ENCODE data around the gene COL23A1. TPM values are rescaled to one million over a fixed set of nuclear protein-coding genes. Genes with fewer than 3 reads are reported as not detected.
"Not testable (repeated sequence)": the region's sequence is repeated elsewhere in the genome, so short reads cannot be mapped to it uniquely, and the experiment has no call there.

Gene COL23A1
- total RNA-seq, 1 experiment from 2014 or later, result 0.08 TPM

DNA sequence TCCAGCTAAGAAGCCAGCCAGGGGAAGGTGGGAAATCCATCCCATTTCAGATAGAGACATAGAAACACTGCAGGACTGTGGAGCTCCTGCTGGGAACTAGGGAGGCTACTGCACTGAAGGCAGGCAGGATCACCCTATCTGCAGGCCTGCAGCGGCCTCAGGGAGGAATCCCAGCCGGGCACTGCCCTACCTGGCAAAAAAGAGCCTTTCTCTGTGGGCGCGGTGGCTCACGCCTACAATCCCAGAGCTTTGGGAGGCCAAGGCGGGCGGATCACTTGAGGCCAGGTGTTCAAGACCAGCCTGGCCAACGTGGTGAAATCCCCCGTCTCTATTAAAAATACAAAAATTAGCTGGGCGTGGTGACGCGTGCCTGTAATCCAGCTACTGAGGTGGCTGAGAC is 286.2 kb downstream of the COL23A1 start:
- DNase-seq (ENCODE audit: low spot score), result no peak

DNA sequence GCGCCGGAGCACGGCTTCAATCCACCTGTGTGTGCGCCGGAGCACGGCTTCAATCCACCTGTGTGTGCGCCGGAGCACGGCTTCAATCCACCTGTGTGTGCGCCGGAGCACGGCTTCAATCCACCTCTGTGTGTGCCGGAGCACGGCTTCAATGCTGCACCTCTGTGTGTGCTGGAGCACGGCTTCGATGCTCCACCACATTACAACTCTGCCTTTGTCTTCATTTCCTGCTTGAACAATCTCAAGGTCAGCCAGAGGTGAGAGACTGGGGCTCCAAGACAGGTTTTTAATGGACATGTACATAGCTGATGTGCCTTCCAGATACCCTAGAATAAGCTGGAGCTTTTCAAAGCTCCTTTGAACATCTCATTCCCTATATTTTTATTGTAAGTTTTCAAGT is 287.9 kb downstream of the COL23A1 start:
- not testable (repeated sequence) for DNase-seq (ENCODE audit: low spot score)

DNA sequence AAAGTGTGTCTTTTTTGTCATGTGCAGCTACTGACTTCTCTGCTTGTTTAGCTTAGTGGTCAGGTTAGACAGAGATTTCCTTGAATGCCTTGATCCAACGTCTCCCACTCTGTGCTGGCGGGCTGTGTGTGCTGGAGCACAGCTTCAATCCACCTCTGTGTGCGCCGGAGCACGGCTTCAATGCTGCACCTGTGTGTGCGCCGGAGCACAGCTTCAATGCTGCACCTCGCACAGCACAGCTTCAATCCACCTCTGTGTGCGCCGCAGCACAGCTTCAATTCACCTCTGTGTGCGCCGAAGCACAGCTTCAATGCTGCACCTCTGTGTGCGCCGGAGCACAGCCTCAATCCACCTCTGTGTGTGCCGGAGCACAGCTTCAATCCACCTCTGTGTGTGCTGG is 288.6 kb downstream of the COL23A1 start:
- DNase-seq (ENCODE audit: low spot score), result no peak

DNA sequence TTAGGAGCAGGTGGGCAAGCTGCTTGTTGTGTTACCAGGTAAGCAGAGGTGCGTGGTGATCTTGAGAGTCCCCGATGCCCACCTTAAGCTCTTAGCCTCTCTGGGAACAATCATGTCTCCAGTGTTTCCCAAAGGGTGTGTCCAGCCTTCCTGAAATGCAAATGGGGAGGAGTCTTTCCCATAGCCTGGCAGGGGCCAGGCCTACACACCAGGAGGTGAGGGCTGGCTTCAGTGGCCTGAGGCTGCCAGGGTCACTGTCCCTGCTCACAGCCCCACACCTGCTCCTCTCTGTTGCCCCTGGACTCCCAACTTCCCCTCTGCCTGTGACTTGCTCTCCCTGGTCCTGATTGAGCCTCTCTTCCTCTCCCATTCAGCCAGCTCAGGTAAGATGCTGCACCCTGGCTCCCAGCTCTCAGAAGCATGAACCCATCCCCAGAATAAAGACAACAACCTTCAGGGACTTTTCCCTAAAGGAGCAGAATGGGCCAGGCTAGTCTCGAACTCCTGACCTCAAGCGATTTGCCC is 291.8 kb downstream of the COL23A1 start:
- no peak for DNase-seq (ENCODE audit: low spot score)

DNA sequence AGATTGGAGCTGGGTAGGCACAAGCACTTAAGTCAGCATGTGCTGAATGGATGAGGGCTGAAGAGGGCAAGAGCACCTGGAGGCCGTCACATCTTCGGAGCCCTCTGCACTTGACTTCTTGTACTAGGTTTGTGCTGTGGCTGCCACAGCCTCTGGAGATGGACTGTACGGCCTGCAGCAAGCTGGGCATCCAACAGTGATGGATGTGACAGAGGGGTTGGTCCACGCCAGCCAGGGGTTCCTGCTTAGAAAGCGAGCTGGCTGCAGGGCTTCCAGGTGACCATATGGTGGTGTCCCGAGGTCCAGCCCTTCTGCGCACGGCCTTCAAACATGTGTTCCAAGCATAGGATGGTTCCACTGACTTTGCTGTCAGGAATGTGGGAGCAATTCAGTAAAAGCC is 292.4 kb downstream of the COL23A1 start:
- DNase-seq (ENCODE audit: low spot score), result no peak

DNA sequence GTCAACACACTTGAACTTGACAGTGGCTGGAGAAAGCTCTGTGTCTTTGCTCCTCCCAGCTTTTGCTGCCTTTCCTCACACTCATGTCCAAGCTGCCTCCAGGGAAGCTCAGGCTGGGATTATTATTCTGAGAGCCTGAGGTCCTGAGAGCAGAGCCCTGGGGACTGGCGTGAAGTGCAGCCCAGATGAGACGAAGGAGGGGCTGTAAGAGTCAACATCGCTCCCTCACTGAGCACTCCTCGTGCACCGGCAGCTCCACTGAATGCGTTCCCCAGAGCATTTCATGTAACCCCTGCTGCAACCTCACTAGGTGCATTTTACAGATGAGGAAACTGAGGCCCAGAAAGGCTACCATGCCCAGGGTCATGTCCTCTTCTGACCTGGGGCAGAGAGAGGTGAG is 294.1 kb downstream of the COL23A1 start:
- no peak for DNase-seq (ENCODE audit: low spot score)

DNA sequence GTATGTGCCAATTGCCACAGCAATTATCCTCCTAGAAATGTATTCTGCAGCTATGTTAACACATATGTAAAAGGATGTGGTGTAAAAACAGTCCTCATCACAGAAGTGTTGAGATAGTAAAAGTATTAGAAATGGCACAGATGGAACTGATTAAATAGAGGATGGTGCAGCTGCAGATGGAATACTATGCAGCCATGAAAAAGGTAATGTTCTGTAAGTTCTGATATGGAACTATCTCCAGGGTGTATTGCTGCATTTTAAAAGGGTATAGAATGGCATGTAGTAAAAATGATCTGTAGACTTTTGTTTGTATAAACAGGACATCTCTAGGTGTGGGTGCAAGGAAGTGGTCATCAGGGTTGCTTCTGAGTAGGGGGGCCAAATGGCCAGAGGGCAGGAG is 294.6 kb downstream of the COL23A1 start:
- no peak for DNase-seq (ENCODE audit: low spot score)

DNA sequence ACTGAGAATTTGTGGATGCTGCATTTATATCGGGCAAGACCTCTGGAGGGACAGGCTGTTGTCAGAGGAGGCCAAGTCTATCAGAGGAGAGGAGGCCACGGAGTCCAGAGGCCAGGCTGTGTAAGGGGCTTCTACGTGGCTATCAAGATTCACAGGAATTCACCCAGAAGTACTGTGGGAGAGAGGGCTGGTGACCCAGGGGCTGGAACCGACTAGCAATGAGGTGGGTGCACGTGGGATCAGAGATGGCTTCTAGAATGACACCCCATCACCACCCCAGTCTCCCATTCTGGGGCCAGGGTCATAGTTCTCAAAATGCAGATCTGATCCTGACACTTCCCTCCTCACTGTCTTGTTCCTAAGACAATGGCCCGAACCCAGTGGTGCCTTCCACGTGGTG is 296.4 kb downstream of the COL23A1 start:
- no peak for DNase-seq (ENCODE audit: low spot score)

DNA sequence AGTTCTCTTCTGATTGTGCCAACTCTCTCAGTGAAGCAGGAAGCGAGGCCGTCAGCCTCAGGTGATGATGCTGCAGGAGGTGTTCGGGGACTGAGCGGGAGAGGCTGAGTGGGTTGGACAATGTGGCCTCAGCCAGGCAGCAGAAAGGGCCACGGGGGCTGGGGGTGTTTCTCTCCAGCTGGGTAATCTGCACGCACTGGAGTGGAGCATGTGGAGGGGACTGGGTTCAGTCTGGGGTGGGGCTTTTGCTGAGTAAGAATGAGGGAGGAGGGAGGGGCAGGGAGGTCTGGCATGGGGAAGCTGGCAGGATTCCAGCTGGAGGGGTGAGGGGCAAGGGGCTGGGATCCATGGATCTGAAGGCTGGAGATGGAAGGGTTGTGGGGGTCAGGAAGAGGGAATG is 296.8 kb downstream of the COL23A1 start:
- DNase-seq (ENCODE audit: low spot score), result no peak

DNA sequence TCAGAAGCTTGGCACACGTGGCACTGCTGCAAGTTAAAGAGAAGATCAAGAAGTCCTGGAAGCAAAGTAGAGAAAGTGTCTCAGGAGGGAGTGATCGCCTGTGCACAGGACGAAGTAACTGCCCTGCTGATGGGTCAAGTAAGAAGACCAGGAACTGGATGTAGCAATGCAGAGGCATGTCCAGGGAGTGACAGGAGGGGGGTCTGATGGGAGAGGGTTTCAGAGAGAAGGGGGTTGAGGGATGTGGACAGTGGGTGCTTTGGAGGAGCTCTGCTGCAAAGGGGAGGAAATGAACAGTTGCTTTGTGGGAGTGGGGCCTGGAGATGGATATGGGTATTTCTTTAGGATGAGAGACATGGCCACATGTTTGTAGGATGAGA is 297.4 kb downstream of the COL23A1 start:
- no peak for DNase-seq (ENCODE audit: low spot score)

DNA sequence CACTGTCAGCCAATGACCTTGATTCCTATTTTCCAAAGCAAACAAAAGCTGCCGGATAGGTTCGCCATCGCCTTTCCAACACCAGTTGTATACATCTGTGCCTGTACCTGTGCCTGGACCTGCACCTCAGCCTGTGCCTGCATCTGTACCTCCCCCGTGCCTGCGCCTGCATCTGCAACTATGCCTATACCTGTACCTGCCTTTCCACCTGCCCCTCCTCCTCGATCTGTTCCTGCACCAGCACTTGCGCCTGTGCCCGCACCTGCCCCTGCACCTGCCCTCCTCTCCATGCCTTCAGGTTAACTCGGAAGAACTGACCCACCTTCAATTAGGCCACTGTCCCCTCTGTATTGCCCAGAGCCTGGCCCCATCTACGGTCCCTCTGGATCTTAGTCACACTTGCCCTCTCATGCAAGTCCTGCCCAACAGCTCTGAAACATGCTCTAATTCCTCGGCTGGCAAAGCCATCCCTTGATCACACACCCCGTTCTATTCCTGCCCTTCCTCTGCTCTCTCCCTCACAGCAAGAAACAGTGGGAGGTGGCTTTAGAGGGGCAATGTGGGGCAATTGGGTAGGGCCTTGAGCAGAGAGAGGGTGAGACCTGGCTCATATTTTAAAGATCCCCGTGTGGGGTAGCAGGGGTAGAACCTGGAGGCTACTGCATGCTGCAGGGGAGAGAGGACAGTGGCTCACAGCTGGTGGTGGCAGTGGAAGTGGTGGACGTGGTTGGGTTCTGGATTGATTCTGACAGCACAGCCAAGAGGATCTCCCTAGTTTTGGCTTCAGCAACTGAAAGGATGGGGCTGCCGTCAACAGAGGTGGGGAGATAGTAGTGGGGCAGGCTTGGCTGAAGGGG is 298.0 kb downstream of the COL23A1 start:
- DNase-seq (ENCODE audit: low spot score), result no peak

DNA sequence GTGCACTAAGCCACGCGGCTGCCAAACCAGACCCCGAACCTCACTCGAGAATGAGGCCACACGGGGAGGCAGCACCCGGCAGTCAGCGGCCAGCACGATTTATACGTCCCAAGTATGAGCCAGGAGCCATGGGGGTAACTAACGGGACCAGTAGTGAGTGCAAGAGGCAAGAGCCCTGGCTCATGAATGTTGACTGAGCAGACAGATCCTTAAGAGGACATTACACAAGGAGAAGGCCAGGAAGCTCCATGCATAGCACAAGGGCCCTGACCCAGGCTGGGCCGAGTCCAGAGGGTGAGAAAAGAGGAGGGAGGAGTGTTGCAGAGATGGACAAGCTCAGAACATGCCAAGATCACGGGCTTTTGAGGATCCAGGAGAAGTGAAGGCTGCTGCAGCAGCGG is 299.0 kb downstream of the COL23A1 start:
- no peak for DNase-seq (ENCODE audit: low spot score)

DNA sequence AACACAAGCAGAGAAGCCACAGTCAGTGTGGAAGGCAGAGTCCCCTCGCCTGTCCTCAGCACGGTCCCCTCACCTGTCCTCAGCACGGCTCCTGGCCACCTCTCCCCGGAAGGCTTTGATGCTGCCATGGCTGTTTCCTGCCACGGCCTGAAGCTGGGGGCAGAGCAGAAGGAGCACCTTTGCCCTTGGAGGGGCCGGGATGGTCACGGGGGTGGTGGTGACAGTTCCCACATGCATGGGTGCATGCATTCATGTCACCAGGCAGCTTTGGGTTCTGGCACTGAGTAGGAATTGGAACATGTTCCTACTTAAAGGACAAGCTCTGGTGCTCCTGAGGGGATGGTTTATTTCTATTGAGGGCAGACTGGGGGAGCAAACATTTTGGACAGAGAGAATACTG is 299.8 kb downstream of the COL23A1 start:
- DNase-seq (ENCODE audit: low spot score), result no peak

DNA sequence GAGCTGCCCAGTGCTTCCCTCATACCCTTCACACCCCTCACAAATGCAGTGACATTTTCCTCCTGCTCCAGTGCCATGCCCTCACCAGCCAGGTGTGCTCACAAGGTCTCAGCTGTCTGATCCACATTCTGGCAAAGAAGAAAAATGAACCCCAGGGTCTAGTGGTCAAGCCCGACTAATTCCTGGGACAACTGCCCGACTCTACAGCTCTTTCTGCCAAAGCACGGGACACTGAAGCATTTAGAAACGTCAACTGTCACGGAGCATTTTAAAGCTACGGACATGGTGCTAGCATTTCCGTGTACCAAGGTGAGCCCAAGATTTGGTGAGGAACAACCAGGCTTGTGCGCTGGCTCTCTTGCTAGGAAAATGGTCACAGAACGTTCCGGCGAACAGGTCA is 300.8 kb downstream of the COL23A1 start:
- no peak for DNase-seq (ENCODE audit: low spot score)

DNA sequence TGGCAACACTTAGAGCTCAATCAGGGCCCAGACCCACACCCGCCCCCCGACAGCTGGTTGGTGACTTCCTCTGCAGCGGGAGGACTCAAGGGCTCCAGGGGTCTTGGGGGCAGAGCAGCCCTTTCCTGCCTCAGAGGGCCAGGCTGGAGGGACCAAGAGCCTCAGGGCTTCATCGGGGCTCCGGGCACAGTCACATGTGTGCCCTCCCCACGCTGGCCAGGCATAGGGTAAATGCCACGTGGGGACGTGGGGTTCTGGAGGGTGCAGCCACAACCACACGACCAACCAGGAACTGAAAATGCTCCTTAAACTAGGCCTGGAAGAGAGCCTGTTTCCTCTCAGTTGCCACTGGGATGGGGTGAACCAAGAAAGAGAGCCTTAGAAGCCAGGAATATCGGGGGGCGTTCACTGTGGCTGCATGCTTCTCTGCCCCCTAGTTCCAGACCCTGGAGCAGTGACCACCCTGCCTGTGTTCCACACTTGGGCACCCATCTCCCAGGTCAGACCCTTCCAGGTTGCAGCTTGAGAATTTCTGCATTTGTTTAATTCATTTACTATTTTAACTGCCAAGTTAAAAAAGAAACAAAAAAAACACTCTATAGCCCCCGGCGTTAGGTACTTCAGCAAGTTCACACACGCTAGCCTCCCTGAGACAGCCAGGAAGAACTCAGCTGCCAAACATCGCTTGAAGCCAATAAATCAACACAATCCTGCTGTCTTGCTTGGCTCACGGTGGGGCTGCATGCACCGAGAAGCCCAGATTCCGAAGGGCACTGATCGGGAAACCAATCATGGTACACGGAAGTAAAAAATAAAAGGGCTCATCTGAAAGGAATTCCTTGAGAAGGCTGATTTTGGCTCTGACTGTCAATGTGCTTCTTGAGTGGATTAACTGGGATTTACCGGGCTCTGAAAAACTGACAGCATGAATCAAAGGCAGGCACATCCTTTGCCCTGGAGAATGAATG is 301.5 kb downstream of the COL23A1 start:
- no peak for DNase-seq (ENCODE audit: low spot score)

DNA sequence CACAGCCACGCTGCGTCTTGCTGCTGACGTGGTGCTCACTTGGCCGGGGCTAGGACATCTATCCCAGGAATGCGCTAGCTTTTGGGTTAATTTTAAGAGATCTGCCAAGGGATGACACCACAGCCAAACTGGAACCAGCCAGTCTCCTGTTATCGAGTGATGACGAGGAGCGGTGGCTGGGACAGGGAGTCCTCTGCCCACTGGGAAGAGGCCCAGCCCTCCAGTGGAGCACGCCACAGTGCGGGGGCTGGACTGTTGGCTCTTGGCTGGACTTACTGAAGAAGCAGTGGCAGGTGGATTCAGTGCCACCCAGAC is 302.4 kb downstream of the COL23A1 start:
- DNase-seq (ENCODE audit: low spot score), result no peak

DNA sequence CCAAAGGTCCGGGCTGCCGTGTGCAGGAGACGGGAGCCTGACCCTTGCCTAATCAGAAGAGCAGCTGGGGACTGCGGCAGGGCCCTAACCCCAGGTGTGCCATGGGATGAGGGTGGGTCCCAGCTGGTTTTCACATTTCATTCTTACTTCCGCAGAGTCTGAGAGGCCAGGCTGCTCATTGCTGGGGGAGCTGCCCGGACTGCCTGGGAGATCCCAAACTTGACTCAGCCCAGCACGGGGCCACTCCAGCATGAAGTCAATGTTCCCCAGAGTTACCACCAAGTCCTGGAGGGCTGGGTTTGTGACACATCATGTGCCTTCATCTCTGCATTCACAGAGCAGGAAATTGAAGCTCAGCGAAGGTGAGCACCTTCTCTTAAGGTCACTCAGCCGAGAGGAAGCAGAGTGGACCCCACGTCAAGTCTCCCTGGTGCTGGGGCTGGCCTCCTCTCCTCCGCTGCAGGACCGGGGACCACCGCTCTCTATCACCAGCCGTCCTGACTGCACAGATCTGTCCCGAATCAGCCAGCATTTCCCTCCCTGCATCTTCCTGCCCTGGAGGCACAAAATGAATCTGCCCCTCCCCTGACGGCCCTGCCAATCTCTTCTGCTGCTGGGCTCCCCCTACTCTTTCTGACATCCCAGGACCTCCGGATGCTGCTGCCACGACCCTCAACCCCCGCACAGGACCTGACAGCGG is 303.0 kb downstream of the COL23A1 start:
- DNase-seq (ENCODE audit: low spot score), result no peak

DNA sequence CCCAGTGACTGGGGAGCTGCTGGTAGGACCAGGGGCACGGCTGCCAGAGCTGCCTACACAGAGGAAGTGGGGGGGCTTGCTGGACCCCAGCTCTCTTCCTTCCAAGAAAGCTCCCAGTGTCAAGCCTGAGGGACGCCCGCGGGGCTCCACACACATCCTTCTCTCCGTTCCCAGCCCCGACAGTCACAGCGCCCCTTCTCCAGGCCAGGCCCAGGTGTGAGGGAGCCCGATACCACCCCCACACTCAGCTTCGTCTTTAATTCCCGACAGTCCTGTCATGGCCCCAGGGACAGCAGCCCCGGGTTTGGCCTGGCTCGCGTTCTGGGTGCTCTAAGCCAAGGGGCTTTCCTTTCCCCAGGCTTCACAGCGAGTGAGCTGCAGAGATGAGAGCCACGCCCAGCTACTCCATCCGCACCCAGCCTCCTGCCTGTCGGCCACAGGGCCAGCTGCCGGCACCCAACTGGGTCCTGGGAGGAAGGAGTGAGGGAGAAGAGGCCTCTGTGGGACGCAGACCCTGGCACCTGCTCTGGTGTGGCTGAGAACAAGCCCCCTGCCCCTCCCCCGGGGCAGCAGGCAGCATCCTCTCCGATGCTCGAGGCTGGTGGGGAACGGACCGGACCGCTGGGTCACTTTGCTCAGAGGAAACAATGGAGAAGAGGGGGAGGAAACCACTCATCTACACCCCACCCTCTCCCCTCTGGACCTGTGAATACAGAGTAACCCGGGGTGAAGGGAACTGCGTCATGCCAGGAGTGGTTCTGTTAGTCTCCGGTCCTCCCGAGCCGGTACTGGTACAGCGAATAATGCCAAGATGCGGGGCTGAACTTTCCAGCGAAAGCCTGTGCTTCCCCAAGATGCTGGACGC is 303.7 kb downstream of the COL23A1 start:
- DNase-seq (ENCODE audit: low spot score), result no peak

DNA sequence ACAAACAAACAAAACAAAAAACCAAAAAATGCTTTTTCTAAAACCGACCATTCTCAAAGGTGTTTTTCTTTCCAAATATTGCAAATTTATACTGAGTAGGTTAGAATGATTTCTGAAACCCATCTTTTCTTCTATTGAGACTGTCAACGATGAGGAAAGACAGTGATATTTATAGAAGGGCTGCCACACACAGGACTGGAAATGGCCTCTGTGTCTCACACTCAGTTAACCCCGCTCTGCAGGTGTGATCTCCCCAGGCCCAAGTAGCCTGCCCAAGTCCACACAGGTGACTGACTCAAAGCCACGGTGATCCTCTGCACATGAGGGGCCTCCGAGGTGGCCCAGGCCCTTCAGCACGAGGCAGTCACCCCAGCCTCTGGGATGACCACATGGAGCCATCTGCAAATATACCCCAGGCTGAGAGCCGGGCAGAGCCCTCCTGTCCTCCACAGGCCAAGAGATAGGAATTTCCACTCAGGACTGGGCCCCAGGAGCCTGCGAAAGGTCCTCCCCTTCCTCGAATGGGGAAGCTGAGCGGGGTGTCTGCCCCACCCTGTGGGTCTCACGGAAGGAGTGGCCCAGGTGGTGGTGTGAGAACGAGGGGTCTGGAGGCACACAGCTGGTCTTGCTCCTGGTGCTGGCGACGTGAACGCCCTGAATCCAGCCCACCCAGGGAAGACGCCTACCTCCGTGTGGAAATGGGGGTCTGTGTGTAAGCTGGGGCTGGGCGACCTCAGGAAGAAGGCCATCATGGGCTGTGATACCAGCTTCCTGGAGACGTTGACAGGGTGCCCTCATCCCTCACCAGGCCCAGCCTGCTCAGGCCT is 304.6 kb downstream of the COL23A1 start:
- DNase-seq (ENCODE audit: low spot score), result no peak

DNA sequence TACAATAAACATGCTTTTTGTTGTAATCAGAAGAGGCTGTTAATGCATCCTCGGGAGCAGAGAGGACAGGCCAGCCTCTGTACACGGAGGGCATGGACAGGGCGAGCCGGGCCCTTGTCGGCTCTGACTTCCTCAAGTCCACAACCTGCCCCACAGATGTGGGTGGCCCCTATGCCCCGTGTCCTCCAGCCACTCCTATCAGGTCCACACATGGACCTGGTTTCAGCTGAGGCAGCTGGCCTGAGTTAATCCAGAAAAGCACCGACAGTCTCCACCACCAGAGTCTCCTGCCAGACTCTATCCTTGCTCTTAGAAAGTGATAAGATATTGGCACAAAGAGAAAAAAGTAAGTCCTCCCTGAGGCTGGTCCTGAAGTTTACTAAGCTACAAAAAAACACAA is 305.2 kb downstream of the COL23A1 start:
- no peak for DNase-seq (ENCODE audit: low spot score)
